NK-92 (cell line): ENCODE results near the gene DDX56.
"Not testable (repeated sequence)": the region's sequence is repeated elsewhere in the genome, so short reads cannot be mapped to it uniquely, and the experiment has no call there.

ENCODE experiments used
- DNase-seq: peaks from one replicate; lab custom pipeline; 2025; ENCODE audit not compliant: unreplicated experiment; lab: John Stamatoyannopoulos, UW

DDX56 gene

DNA sequence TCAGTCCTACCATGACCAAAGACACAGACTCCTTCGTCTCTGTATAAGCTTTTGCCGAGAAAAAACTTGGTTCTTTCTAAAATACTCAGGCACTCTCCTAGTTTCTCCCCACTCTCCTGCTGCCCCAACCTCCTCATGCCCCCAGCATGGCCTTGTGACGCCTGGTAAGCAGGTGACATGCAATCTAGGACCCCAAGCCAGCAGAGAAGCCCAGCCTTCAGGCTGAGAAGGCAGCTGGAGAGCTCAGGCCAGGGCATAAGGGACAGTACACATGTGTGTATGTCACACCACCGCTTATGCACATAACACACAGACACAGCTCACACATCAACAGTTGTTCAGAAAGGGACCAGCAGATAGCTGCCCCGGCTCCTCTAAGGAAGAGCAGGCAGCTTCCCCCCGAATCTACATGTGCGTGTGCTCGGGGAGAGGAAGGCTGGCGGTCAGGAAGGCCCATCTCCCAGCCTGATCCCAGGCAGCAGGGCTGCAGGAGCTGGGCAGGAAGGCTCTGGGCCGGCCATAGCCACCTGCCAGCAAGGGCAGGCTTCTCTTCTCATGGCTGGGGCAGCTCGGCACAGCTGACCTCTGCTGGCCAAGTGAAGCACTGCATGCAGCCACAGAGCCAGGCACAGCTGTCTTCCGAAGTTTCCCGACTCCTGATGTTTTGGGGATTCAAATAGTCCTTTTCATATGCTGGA is 8.5 kb downstream of the DDX56 start:
- DNase-seq: no peak

DNA sequence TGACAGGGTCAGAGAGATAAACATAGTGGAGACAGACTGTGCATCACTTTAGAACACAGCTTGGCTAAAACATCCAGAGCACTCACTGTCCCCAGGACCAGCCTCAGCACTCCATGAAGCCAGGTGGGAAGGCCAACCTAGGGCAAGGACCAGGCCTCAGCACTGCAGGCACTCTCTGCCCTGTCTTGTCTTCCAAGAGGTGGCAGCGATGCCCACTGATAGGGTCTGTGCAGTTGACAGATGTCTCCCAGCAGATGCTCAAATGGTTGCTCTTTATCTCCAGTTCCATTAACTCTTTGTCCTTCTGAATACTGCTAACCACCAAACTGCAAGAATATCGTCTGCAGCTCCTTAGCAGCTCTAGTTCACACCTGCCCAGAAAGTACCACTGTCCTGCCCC is 9.1 kb downstream of the DDX56 start:
- no peak for DNase-seq

DNA sequence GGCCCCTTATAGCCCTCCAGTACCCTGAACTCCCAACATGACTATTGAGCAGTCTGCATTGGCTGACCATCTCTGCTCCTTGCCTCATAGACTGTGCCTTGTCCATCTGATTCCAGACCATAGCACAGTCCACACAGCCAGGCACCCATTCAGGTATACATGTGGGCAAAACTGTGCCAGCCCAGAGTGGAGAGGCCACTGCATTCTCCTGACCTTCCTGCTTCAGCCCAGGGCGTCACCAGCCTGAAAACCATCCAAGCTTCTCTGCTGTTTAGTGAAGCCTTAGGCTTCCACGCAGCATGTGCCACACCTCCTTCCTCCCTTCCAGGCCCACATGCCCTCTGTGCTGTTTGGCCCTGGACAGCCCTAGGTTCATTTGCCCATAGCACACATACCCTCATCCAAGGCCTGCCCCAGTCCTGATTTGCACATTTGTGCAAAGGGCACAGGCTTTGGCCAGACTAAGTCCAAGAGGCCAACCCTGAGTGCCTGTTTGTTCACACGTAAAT is 10.5 kb downstream of the DDX56 start:
- DNase-seq: no peak

DNA sequence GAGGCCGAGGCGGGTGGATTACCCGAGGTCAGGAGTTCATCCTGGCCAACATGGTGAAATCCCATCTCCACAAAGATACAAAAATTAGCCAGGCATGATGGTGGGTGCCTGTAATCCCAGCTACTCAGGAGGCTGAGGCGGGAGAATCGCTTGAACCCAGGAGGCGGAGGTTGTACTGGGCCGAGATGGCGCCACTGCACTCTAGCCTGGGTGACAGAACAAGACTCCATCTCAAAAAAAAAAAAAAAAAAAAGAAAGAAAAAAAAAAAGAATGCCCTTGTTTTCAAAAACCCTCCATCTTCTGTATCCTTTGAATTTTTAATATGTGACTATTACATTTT is 11.1 kb downstream of the DDX56 start:
- not testable (repeated sequence) for DNase-seq

GRCh38 chr7:44561962-44562621 is 11.6 kb downstream of the DDX56 start:
- no peak for DNase-seq

DNA sequence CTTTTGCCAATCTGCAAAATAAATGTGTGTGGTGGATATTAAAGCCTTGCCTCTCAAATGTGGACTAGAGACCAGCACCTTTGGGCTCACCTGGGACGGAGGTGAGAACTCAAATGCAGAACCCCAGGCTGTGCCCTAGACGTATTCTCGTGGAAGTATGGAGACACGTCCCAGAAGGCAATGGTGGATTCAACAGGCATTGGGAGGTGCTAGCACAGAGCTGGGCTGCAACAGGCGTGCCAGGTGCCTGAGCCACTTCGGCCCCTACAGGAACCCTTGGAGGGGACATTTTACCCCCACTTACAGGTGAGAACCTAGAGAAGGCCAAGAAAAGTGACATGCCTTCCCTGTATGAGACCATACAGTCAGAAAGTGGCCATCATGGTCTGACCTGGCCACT is 12.2 kb downstream of the DDX56 start:
- no peak for DNase-seq

DNA sequence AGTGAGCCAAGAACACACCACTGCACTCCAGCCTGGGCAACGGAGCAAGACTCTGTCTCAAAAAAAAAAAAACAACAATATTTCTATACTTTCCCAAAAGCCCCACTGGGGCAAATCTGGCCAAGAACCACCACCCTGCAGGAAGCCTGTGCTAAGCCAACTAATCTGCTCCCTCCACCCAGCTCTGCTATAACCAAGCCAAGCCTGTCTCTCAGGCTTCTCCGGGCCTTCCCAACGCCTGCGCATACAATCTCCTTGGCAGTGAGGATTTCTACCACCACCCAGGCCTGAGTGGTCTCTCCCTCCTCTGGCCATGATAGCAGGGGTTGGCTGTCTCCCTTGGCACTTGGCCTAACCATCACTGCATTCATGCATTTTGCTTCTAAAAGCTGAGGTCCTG is 14.2 kb downstream of the DDX56 start:
- DNase-seq: no peak

- DNase-seq: no peak
These were observed 16.2 kb downstream of the DDX56 start for GRCh38 chr7:44557485-44557884.

DNA sequence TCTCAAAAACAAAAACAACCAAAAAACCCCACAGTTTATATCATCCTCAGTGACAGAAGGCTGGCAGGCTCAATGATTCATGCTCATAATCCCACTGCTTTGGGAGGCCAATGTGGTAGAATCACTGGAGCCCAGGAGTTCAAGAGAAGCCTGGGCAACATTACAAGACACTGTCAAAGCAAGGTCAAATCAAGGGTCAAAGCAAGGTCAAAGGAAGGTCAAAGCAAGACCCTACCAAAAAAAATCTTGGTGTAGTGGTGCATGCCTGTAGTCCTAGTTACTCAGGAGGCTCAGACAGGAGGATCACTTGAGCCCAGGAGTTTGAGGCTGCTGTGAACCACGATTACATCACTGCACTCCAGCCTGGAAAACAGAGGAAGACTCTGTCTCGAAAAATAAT is 18.4 kb downstream of the DDX56 start:
- no peak for DNase-seq

DNA sequence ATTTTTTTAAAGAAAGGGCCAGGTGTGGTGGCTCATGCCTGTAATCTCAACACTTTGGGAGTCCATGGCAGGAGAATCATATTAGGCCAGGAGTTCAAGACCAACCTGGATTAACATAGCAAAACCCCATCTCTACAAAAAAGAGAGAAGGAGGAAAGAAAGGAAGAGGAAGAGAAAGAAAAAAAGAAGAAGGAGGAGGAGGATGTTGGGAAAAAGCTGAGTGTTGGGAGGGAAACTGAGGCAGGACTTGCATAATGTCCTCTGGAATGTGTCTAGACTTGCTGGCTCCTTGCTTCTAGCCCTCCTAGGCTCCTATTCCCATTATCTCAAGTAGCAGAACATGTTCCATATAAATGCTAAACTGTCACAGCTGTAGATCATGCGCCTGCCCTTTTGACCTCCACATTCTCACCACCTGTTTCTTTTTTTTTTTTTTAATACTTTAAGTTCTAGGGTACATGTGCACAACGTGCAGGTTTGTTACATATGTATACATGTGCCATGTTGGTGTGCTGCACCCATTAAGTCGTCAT is 21.2 kb downstream of the DDX56 start:
- DNase-seq: not testable (repeated sequence)

- no peak for DNase-seq
These were observed 24.3 kb downstream of the DDX56 start for GRCh38 chr7:44549457-44549856.

- DNase-seq: no peak
These were observed 24.8 kb downstream of the DDX56 start for GRCh38 chr7:44548893-44549292.

DNA sequence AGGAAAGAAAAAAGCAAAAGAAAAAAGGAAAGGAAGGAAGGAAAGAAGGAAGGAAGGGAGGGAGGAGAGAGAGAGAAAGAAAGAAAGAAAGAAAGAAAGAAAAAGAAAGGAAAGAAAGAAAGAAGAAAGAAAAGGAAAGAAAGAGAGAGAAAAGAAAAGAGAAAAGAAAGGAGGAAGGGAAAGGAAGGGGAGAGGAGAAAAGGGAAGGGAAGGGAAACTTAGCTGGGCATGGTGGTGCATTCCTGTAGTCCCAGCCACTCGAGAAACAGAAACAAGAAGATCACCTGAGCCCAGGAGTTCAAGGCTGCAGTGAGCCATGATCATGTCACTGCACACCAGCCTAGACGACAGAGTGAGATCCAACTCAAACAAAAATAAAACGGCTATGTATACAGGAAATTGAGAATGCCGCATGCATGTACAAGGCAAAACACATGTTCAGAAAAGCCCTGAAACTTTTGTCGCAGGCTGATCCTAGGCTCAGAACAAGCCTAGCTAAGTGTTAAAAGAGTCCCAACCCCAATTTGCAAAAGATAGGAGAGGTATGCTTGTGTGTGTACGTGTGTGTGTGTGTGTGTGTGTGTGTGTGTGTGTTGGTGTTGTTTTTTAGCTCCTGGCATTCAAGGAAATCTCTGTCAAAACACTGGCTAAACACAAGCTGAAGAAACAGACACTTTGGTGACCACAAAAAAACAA is 26.0 kb downstream of the DDX56 start:
- DNase-seq: no peak

DNA sequence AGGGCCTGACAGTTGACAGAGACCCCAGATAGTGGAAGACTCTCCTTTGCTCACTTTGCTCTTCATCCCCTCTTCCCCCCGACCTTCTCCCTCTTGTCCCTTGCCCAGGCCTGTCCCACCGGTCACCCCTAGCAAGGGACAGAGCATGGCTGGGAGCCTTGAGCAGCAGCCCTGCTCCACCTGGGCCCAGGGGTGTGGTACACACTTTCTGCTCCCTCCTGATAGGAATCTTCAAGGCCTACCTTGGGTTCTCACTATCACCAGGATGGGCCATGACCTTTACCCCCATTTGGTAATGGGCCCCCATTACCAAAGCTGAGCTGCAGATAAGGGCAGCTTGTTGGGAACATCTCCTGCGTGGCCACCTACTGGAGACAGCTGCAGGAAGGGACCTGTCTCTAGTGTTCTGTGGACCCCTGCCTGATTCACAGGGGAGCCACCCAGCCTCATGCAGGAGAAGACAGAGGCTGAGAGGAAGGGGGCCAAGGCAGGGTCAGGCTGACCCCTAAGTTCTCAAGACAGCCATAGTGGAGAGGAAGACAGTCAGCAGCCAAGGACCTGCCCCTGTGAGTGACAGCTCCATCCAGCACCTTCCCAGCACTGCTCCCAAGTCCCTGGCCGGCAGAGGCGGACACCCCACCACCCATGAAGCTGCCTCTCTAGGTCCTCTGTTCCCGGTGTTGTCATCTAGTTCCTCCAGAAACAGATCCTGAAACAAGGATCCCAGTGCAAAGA is 31.7 kb downstream of the DDX56 start:
- DNase-seq: no peak

- no peak for DNase-seq
These were observed 32.5 kb downstream of the DDX56 start, which contains the start of gene NPC1L1 for GRCh38 chr7:44541028-44541869. Gene NPC1L1, minus strand, starts transcription at chr7:44541330. Its CDS starts 71 bp downstream, at chr7:44541259.

GRCh38 chr7:44540592-44541027 is 33.1 kb downstream of the DDX56 start:
- DNase-seq: no peak

DNA sequence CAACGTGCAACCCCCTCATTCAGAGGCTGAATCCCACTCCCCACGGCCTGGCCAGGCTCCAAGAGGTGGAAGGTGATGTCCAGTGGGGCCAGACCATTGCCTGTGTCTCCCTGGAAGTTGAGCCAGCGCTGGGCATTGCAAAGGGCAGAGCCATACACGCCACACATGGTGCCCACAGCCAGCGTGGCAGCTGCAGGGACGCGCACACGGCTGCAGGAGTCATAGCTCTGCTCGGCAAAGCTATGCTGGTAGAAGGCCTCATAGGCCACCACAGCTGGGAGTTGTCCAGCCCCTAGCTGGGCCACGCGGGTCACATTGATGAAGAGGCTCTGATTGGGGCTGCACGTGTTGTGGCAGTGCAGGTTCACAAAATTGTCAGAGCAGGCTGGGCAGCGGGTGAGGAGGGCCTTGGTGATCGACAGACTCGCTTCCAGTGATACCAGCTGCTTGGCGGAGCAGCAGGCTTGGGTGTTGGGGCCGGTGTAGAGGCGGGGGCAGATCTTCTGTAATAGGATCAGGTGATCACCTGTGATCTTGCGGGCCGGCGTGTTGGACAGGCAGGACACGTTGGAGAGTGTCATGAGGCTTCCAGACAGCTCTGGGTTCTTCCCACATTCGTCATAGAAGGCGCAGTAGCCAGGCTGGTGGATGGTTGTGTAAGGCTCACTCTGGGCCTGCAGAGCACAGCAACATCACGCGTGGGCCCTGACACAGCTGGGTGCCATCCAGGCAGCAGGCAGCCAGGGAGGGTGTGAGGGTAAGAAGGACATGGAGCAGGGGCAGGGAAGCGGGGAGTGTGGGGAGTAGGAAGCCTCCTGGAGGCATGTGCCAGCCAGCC is 33.8 kb downstream of the DDX56 start:
- DNase-seq: no peak

- no peak for DNase-seq
These were observed 34.7 kb downstream of the DDX56 start for GRCh38 chr7:44538798-44539668.
